ENCODE data around the gene SLC45A1.
"Not testable (repeated sequence)": the region's sequence is repeated elsewhere in the genome, so short reads cannot be mapped to it uniquely, and the experiment has no call there.

SLC45A1 gene

DNA sequence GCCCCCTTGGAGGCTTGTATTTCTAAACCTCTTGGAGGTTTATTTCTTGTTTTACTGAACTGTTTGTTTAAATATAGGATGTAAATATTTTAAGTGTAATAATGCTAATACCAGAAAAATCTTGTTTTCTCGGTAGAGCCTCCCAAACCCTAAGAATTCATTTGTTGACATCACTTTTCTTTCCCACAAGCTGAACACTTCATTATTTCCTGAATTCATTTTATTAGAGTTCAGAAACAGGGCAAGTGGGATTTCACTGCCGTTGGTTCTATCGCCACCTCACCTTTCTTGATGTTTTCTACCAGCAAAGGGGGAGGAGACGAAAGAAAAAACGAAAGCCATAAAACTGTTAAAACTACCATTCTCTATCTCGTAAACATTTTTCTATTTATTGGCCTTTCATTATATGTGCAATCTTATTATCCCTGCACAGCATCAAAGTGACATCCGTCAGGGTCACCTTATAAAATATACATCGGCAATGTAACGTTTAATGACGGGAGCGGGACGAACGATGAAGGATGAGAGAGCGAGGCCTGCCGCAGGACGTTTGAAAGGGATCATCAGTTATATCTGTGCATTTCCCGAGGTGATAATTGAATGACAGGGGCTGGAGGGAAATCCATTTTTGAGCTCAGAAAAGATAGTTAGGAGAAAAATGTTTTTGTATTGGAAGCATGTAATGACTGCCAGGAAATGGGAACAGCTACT is 59.5 kb downstream of the SLC45A1 start:
- H2AFZ ChIP-seq, result no peak overlapping the region
- no peak overlapping the region for H3K4me3 ChIP-seq (ENCODE audit: low read depth, low read length)
- H3K4me2 ChIP-seq (ENCODE audit: low read length), result no peak overlapping the region
- H3K36me3 ChIP-seq (ENCODE audit: control insufficient read depth, insufficient read depth, low read length), result no peaks in the 10 kb centered on the region
- TF ChIP-seq, protein P1, sequence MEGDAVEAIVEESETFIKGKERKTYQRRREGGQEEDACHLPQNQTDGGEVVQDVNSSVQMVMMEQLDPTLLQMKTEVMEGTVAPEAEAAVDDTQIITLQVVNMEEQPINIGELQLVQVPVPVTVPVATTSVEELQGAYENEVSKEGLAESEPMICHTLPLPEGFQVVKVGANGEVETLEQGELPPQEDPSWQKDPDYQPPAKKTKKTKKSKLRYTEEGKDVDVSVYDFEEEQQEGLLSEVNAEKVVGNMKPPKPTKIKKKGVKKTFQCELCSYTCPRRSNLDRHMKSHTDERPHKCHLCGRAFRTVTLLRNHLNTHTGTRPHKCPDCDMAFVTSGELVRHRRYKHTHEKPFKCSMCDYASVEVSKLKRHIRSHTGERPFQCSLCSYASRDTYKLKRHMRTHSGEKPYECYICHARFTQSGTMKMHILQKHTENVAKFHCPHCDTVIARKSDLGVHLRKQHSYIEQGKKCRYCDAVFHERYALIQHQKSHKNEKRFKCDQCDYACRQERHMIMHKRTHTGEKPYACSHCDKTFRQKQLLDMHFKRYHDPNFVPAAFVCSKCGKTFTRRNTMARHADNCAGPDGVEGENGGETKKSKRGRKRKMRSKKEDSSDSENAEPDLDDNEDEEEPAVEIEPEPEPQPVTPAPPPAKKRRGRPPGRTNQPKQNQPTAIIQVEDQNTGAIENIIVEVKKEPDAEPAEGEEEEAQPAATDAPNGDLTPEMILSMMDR (IDR thresholded peaks at IDR 0.05), result no peak
- no peak overlapping the region for H3K9ac ChIP-seq
- no peaks in the 10 kb centered on the region for H3K27me3 ChIP-seq (ENCODE audit: control insufficient read depth, insufficient read depth, low read length)
- no peak overlapping the region for H3K27ac ChIP-seq
- H3K79me2 ChIP-seq, result peaks cover 31% of the 10 kb centered on the region
- H3K4me1 ChIP-seq, result peaks cover 2% of the 10 kb centered on the region
- H3K9me3 ChIP-seq (ENCODE audit: control insufficient read depth, low read length), result no peaks in the 10 kb centered on the region

DNA sequence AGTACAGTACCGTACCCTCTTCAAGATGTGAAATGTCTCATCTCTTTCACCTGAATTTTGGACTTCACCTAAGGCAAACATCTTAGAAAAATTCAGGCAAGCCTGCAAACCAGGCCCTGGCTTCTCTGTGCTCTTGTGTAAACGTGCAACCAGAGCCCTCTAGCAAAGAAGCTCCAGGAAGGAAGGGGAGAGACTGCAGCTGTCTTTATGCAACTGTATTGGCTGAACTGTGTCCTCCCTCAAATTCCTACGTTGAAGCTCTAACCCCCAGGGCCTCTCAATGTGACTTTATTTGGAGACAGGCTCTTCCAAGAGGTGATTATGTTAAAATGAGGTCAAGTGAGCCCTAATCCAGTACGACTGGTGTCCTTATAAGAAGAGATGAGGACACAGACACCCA is 60.3 kb downstream of the SLC45A1 start:
- TF ChIP-seq, protein P1 (IDR thresholded peaks at IDR 0.05), result no peak
- Histone ChIP-seq H3K79me2 (peaks cover 29% of the 10 kb centered on the region), H2AFZ (no peak overlapping the region)

DNA sequence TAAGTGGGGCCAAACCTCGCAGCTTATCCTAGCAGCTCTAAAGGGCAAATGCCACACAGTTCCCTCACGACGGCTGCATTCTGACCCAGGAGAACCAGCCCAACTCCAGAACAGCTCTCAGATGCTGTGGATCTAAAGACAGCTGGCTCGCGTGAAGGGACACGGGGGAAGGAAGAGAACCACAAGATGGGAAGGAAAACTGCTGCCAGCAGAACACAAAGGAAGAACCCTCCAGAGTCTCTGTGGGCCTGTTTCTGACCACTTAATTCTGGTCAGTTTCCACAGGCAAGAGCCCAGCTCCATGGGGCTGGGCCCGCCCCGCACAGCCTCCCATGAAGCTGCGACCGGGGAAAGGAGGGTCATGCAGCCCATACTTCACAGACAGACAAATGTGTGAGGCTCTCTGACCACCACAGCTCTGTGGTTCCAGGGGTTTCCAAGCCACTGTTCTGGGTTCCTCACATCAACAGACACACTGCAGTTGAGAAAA is 61.1 kb downstream of the SLC45A1 start:
- Histone ChIP-seq H3K9me3 (ENCODE audit: control insufficient read depth, low read length) (no peaks in the 10 kb centered on the region), H3K4me1 (no peaks in the 10 kb centered on the region), H3K79me2 (peaks cover 27% of the 10 kb centered on the region), H3K4me2 (ENCODE audit: low read length) (no peak overlapping the region), H3K36me3 (ENCODE audit: control insufficient read depth, insufficient read depth, low read length) (no peaks in the 10 kb centered on the region), H3K9ac (no peak overlapping the region), H2AFZ (no peak overlapping the region), H3K4me3 (ENCODE audit: low read depth, low read length) (no peak overlapping the region), H3K27ac (no peak overlapping the region), H3K27me3 (ENCODE audit: control insufficient read depth, insufficient read depth, low read length) (no peaks in the 10 kb centered on the region)
- TF ChIP-seq, protein P1 (IDR thresholded peaks at IDR 0.05), result no peak

More for the DNA sequence above, 60.3 kb downstream of the SLC45A1 start:
- Histone ChIP-seq H3K4me1 (peaks cover 2% of the 10 kb centered on the region), H3K4me2 (ENCODE audit: low read length) (no peak overlapping the region), H3K36me3 (ENCODE audit: control insufficient read depth, insufficient read depth, low read length) (no peaks in the 10 kb centered on the region), H3K27me3 (ENCODE audit: control insufficient read depth, insufficient read depth, low read length) (no peaks in the 10 kb centered on the region), H3K9ac (no peak overlapping the region), H3K4me3 (ENCODE audit: low read depth, low read length) (no peak overlapping the region), H3K27ac (no peak overlapping the region), H3K9me3 (ENCODE audit: control insufficient read depth, low read length) (no peaks in the 10 kb centered on the region)

DNA sequence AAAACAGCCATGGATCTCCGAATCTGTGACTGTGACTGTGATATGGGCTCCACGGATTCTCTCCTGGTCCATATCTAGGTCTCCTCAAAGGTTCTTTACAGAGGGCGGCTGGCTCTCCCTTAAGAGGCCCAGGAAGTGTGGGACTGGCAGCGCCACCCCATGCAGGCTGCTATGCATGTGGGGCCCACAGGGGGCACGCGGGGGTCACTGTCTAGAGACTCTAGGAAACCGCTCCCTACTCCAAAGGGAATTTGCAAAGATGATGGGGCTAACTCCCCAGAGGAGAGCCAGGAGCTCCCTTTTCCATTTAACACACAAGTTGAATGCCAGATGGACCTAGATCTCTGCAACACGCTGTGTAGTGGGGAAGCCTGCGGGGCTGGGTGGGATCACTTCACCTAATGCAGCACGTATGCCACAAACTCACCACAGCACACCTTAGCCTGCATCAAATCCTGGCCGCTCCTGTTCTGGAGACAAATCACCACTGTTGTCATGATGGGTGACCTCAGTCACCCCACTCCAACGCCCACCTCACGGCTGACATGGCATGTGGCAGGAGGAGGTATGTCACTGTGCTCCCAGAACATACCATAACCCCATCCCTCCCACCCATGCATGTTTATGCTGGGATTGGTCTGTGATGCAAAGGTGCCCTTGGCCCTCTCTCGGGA is 61.7 kb downstream of the SLC45A1 start:
- TF ChIP-seq, protein P1 (IDR thresholded peaks at IDR 0.05), result no peak
- H3K9ac ChIP-seq, result no peak overlapping the region
- no peaks in the 10 kb centered on the region for H3K4me1 ChIP-seq

DNA sequence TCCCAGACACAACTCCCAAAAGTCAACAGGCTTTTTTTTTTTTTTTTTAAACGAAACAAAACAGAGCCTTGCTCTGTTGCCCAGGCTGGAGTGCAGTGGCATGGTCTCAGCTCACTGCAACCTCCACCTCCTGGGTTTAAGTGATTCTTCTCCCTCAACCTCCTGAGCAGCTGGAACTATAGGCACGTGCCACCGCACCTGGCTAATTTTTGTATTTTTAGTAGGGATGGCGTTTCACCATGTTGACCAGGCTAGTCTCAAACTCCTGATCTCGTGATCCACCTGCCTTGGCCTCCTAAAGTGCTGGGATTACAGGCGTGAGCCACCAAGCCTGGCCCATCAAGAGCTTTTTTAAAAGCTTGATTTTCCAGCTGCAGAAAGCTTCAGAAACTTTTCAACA is 62.4 kb downstream of the SLC45A1 start:
- H3K4me1 ChIP-seq; H3K36me3 ChIP-seq (ENCODE audit: control insufficient read depth, insufficient read depth, low read length); H2AFZ ChIP-seq; H3K9ac ChIP-seq; H3K4me3 ChIP-seq (ENCODE audit: low read depth, low read length); H3K4me2 ChIP-seq (ENCODE audit: low read length); H3K9me3 ChIP-seq (ENCODE audit: control insufficient read depth, low read length); H3K27ac ChIP-seq; H3K27me3 ChIP-seq (ENCODE audit: control insufficient read depth, insufficient read depth, low read length): not testable (repeated sequence)
- peaks cover 27% of the 10 kb centered on the region for H3K79me2 ChIP-seq

More for the DNA sequence above, 61.7 kb downstream of the SLC45A1 start:
- Histone ChIP-seq H3K27ac (no peak overlapping the region), H3K79me2 (peaks cover 27% of the 10 kb centered on the region), H2AFZ (no peak overlapping the region), H3K27me3 (ENCODE audit: control insufficient read depth, insufficient read depth, low read length) (no peaks in the 10 kb centered on the region), H3K4me2 (ENCODE audit: low read length) (no peak overlapping the region), H3K36me3 (ENCODE audit: control insufficient read depth, insufficient read depth, low read length) (no peaks in the 10 kb centered on the region), H3K9me3 (ENCODE audit: control insufficient read depth, low read length) (no peaks in the 10 kb centered on the region), H3K4me3 (ENCODE audit: low read depth, low read length) (no peak overlapping the region)
